Fibroblast of mammary gland (primary cell): ENCODE measurements around the gene MMADHC.

ENCODE experiments used
- DNase-seq: peaks from one replicate; pipeline ENCODE4 v3.0.0-alpha.2; 2010; ENCODE audit warnings: low read depth
- H3K4me3 ChIP-seq: 2 replicates; pipeline ENCODE4 v1.5.1; 2011; ENCODE audit warnings: low read depth, mild to moderate bottlenecking, low read length, moderate library complexity; ENCODE audit not compliant: control insufficient read depth
- CTCF ChIP-seq: conservative IDR thresholded peaks from 2 replicates; pipeline ENCODE4 v1.5.1; 2011; ENCODE audit warnings: low read depth, low read length, inconsistent platforms; ENCODE audit not compliant: control insufficient read depth, insufficient read depth

Gene MMADHC

DNA sequence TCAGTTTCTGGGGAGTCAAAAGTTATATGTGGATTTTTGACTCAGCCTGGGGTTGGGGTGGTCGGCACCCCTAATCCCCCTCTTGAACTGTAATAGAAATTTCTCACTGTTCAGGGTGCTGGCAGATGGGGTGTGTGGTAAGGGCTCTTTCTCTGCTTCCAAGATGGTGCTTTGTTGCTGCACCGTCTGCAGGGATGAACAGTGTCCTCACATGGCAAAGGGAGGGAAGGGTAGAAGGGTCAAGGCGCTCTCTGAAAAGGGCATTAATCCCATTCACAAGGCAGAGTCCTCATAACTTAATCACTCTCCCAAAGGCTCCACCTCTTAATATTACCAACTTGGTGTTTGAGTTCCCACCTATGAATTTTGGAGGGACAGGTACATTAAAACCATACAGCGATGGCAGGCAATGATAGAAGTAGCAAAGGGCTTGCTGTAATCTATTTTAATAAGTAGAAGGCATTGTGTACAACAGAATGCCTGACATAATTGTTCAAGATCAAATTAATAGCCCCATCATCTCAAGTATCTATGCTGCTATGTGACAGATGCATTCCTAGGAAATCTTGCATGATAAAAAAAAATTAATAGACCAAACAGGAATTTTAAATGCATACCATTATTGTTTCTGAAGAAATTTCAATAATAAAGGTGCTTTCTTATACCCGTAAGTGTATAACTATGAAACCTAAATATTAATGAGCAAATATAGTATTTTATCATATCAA is 28.1 kb downstream of the MMADHC start:
- TF ChIP-seq CTCF, result no peak
- no peak for DNase-seq
- H3K4me3 ChIP-seq, result no peak overlapping the region

DNA sequence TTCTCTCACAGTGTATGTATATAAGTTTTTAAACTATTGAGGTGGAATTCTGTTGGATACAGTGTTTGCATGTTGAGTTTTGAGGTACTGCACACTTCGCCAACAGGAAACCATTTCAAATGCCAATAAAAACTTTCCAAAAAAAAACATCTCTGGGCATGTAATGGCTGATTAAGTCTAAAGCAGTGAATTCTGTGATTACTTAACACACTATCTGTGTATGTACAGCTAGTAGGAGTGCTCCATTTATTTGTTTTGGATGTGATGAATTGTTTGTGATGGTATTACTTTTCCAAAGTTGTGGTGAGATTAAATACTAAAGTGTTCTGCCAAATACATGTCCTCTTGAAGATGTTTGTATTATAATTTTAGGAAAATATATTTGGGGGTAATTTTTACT is 31.1 kb downstream of the MMADHC start:
- DNase-seq, result no peak
- no peak overlapping the region for H3K4me3 ChIP-seq
- no peak for TF ChIP-seq CTCF

GRCh38 chr2:149552830-149553229 is 34.7 kb downstream of the MMADHC start:
- no peak overlapping the region for H3K4me3 ChIP-seq
- TF ChIP-seq CTCF, result no peak
- DNase-seq, result no peak

- no peak overlapping the region for H3K4me3 ChIP-seq
- TF ChIP-seq CTCF, result no peak
- DNase-seq, result peak; percentile 14
These were observed 35.3 kb downstream of the MMADHC start for GRCh38 chr2:149552226-149552625.

GRCh38 chr2:149544692-149545091 is 42.9 kb downstream of the MMADHC start:
- no peak for DNase-seq
- TF ChIP-seq CTCF, result no peak
- no peak overlapping the region for H3K4me3 ChIP-seq

DNA sequence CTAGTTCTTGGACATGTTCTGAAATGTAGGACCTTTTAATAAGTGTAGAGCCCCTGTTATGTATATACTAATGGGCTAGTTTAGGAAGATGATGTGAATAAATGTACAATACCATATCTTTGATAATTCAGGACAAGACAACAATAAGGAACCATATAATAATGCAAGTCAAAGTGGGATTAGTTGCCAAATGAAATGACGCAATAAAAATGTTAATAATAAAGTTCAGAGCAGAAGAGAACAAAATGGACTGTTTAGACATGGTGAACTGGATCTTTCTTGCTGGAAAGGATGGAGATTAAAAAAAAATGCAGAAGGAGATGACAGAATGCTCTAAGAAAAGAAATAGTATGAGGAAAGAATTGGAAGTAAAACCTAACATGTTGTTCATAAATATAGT is 43.7 kb downstream of the MMADHC start:
- DNase-seq, result no peak
- no peak overlapping the region for H3K4me3 ChIP-seq

More for the DNA sequence above, 43.7 kb downstream of the MMADHC start:
- TF ChIP-seq CTCF, result no peak
